Hematopoietic multipotent progenitor cell treated with erythropoietin and hydrocortisone succinate and interleukin-3 and kit ligand, for 15 days (in vitro differentiated cells): Measurements from ENCODE around the gene ARHGEF28.

Source experiments
- DNase-seq: peaks from one replicate; pipeline ENCODE4 v3.0.0-alpha.2; 2015; ENCODE audit warnings: low spot score

ARHGEF28 gene

DNA sequence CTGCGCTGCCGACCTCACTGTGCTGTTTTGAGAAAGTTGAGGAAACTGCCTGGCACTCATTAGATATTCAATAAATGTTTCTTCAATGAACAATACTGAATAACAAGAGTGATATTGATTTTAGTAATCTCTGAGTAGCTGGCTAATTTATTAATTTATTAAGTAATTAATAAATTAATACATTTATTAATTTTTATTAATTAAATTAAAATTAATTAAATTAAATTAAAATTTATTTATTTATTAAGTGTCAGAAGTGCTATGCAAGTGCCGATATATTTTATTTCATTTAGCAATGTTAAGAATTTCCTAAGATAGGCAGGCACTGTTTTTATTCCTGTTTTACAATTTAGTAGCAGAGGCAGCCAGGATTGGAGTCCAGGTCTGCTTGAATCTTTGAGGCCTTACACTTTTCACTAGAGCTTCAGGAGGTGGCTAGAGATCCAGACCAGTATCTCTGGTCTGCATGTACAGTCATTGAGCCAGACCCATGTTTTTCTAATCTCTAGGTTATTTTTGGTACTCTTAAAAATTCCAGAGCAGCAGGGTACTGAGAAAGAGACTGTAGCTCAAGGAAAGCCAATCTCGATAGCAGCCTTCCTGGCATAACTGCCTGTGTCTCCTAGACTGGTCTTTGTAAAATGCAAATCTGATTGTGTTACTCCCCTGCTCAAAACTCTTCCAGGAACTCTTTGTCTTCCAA, 109.2 kb downstream of the ARHGEF28 start:
- DNase-seq = no peak

DNA sequence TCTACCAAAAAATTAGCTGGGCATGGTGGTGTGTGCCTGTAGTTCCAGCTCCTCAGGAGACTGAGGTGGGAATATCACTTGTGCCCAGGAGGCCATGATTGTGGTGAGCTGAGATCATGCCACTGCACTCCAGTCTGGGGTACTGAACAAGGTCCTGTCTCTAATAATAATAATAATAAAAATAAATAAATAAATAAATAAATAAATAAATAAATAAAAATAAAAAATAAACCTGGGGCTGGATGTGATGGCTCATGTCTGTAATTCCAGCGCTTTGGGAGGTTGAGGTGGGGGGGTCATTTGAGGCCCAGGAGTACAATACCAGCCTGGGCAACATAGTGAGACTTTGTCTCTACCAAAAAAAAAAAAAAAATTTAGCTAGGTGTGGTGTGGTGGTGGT, 113.7 kb downstream of the ARHGEF28 start:
- DNase-seq = no peak

DNA sequence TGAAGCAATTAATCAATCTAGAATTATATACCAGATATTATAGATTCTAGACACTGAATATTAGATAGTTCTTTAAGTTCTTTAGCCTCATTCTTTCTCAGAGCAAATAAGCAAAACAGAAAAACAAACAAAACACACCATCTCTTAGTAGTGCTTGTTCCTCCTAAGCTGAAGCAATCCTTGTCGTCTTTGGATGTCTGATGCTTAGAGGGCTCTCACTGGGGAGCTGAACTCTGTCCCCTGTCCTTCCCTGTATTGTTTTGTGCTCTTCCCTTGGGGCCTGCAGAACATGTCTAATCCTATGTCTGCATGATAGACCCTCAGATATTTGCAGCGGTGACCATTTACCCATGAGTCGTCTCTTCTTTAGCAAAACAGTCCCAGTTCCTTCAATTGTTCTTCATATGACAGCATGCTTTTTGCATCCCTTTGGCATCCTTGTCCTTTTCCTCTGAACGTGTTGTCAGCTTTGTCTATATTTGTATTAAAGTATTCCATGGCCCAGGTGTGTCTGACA, 114.3 kb downstream of the ARHGEF28 start:
- DNase-seq = no peak

DNA sequence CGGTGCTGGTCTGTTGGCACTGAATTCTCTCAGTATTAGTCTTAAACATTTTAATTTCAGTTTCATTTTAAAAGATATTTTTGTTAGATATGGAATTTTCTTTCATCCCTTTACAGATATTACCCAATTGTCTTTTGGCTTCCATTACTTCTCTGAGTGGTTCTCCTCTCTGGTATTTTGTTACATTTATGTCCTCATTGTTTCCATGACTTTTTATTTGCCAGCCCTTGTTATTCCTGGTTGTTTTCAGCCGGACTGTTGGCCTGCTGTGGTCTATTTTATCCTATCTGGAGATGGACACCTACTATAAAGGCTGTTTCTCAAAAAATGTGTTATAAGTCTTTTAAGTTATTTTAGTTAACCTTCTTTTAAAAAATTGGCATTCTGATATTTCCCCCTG, 117.2 kb downstream of the ARHGEF28 start:
- no peak for DNase-seq

DNA sequence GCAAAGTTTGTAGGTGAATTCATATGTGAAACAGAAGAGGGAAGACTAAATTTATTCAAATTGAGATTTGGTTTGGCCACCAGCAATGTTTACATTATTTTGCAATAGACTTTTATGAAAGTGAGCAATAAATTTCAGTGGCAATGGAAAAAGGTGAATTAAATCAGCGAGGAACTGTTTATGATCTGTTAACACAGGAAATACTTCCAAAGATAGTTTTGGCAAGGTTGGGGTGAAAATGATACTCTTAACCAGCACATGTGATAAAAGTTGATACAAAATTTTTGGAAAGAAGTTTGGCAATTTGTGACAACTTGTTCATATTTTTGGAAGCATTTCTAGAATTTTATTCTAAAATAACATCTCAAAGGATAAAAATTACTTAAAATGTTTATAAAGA, 119.8 kb downstream of the ARHGEF28 start:
- no peak for DNase-seq

DNA sequence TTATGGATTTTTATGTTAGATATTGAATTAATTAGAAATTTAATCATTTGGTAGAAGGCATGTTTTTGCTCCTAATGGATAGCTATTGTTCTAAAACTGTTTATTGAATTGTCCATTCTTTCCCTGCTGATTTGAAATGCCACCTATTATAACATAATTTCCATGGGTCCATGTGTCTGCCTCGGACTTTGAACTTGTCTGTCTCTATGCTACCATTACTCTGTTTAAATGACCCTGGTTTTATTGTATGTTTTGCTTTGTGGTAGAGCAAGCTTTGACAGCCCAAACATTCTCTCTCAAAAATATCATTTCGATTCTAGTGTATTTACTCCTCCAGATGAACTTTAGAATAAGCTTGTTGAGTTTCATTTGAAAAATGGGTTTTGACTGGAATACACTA, 120.6 kb downstream of the ARHGEF28 start:
- no peak for DNase-seq

DNA sequence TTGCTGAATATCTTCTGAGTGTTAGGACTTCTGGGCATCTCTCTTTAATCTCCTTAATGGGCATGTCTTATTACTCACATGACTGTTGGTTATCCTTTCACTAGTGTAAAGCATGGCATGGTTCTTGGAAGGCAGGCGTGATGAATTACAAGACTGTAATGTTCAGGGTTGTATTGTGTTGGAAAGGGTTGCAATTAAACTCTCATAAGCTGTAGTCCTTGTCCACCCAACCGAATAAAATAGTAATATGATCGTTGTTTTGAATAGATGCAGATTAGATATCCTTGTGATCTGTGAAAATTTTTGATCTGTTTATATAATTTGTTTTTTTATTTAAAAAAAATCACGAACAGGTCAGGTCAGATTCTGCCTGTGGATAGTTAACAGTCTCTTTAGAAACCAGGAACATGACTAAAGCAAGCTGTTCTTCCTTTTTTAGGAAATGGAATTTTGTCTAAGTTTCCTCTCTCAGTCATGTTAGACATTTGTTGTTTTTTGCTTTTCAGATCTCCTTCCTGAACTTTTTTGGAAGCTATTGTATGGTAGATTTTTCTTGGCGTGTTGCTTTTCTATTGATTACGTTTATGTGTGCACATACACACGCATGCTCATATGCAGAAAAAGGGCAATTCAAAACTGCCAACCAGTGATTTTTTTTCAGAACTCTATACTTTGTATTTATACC, 121.8 kb downstream of the ARHGEF28 start:
- DNase-seq = no peak

DNA sequence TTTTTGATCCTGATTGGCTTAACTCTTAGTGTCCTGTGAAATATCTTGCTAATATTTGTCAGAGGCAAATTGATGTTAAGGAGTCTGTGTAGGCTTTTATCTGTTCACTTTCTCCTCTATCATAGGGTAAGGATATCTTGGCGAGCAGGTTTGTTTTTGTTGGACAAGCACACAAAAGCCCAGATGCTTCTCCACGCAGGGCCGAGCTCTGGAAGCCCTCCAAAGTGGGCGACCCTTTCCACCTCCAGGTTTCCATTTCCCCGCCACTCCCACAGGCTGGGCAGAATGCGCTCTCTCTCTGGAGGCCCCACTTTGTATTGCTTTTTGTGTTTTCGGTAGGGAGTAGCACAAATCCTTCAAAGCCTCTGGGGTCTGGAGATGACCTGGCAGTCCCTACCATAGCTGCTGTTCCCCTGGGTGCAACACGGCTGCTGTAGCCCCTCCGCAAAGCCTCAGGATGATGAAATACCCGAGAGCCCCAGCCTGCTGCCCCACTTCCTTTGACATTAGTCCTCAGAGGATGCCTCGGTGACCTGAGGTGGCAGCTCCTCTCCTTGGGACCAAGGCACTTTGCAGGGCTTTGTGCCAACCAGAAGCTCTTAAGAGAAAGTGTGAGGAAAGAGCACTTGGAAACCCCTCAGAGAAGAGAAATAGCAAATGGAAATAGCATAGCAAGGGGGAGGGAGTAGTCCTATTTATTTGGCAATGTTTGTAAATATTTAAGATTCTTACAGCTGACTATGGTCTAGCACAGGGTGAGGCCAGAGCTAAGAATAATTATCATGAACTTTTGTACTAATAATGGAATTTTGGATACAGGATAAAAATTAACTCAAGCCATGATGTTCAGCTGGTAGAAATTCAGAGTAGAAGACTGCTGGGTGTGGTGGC, 122.8 kb downstream of the ARHGEF28 start:
- DNase-seq = no peak

DNA sequence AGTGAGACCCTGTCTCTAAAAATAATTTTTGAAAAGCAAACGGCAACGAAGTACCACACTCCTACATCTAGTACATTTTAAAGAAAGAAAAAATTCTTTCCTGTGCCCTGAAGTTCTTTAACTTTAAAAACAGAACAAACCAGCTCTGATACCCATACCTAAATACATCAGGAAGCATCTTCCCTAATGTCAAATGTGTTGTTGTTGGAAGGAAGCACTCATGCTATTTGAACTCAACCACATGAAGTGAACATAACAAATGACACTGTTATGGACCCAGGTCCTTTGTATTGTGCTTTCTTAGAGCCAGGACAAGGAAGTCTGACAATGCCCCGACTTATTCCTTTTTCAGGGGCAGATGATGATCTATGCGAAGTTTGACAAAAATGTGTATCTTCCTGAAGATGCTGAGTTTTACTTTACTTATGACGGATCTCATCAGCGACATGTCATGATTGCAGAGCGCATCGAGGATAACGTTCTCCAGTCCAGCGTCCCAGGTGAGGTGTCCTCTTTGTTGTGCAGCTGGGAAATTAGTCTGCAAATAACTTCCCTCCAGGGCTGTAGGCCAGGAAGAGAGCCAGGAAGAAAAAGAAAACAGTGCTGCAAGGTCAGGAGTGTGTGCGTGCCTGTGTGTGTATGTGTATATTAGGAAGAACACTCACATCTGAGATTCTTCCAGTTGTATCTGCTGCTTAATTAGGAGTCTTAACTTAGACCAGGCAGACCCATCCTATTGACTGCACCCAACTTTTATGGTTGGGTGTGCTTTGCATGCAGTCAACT, 123.7 kb downstream of the ARHGEF28 start:
- no peak for DNase-seq

DNA sequence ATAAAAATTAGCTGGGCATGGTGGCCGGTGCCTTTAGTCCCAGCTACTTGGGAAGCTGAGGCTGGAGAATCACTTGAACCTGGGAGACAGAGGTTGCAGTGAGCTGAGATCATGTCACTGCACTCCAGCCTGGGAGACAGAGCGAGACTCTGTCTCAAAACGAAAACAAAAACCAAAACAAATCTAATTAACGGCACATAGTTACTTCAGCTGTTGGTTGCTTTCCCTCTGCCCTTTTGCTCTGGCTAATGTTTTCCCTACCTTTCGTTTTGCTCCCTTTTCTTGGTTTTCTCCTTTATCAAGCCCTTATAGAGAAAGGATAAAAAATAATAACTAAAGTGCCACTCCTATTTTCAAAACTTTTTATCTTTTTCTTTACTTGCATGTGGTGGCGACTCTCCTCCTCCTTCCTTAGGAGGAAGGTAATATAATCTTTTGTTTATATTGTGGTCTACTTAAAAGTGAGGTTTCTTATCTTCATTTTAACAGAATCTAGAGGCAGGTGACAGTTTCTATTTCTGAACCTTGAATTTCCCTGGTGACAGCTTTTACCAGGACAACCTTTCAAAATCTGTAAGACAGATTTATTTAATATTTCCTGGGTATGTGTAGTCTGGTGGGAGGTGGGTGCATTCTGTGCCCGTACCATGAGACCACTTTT, 125.4 kb downstream of the ARHGEF28 start:
- DNase-seq = no peak

DNA sequence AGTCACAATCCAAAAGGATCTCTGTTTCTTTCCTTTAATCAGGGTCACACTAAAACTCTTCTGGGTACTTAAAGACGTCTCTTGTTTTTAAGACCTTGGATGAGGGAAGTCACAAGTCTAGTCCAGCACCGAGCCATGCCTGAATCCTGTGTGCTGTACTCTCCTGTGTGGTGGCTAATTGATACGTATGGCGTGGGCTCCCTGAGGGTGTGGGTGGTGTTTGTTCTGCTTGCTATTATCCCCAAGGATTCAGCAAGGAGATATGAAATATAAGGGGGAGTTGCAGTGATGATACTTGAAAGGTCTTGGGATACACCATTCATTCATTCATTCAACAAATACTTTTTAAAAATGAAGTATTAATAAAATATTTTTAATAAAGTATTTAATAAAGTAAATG, 128.3 kb downstream of the ARHGEF28 start:
- no peak for DNase-seq

DNA sequence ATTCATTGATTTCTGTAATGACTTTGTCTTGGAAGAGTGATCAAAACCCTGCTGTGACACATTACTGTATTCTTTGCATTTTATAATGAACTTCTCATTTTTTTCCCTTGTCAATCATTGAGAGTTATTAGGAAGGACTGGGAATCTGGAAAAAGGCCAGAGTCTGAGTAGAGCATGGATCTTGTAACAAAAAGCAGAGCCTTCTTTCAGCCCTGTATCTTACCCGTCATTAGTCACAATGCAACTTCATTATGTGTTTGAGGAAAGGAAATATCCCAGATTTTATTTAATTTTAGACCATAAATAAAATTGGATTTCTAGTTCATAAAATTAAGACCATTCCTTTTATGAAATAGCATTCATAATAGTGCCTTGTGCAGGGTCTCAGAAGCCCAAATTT, 131.4 kb downstream of the ARHGEF28 start:
- no peak for DNase-seq

DNA sequence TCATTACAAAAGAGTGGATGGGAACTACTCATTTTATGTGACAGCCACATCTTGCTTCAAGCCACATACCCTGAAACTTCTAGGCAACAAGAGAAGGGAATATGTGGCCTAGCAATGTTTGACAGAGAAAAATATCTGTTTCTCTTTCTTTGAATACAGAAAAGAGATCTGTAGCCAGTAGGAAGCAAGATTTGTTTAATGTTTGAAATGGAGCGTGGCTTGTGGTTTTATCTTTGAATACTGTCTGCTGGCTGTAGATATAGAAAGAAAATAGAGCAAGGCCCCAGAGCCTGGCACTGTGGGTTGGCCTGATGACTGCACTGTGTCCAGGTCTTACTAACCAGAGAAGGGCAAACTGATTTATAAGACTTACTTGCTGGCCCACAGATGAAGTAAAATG, 133.8 kb downstream of the ARHGEF28 start:
- DNase-seq = no peak

DNA sequence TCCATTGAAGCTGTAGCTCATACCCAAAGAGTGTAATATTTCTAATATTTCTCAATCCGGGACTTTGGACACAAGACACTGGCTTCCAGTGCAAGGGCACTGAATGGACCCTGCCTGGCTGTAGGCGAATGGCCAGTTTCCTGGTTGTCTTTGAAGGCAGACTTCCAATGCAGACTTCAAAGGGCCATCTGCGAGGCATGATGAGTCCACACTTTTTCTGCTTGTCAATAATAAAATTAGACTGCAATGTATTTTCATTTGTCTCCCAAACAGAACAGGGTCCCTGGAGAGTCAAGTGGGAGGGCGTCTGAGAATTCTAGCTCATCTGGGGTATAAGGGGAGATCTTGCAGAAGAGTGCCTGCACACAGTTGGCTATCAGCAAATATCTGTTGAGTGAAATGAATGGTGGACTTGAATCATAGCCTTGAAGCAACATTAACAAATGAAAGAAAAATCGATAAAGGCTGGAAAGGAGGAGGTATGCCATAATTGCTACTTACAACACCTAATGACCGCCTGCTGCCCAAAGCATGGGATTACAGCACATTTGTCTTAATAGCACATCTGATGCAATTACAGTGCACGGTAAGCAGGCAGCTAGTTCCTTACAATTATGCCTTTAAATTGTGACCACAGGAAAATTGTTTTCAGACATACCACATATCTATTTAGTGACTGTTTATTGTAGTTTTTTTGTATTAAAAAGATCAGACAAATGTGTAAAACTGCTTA, 137.5 kb downstream of the ARHGEF28 start:
- no peak for DNase-seq

DNA sequence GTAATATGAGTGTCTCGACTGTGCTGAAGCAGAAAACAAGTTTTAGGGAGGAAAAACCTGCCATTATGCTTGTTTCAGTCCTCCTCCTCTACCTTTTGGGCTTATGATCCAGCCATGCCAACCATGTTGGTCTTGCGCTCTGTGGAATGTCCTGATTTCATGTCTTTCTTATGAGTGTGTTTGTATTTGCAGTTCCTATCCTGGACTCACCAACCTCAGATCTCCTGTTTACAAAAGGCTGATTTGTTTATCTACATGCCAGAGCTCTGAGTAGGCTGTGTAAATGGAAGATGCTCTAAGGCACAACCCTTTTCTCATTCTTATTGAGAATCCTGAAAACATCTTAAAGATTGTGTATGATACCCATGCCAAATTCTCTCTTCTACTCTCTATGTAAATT, 138.6 kb downstream of the ARHGEF28 start:
- DNase-seq = no peak

DNA sequence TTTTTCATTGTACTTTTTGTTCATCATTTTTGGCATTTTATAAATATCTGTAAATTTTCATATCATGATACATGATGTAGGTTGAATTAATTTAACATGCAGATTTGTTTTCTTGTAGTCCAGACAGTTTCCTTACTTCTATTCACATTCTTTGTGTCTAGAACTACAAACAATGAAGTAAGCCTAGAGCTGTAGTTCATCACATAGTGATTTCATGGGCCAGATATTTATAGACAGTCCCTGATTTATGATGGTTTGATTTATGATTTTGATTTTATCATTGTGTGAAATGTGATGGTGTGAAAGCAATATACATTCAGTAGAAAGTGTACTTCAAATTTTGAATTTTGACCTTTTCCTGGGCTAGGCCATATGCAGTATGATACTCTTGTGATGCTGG, 139.0 kb downstream of the ARHGEF28 start:
- no peak for DNase-seq

DNA sequence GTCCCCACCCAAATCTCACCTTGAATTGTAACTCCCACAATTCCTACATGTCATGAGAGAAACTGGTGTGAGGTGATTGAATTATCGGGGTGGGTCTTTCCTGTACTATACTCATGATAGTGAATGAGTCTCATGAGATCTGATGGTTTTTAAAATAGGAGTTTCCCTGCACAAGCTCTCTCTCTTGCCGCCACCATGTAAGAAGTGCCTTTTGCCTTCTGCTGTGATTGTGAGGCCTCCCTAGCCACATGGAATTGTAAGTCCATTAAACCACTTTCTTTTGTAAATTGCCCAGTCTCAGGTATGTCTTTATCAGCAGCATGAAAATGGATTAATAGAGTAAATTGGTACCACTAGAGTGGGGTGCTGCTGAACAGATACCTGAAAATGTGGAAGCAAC, 140.9 kb downstream of the ARHGEF28 start:
- no peak for DNase-seq

DNA sequence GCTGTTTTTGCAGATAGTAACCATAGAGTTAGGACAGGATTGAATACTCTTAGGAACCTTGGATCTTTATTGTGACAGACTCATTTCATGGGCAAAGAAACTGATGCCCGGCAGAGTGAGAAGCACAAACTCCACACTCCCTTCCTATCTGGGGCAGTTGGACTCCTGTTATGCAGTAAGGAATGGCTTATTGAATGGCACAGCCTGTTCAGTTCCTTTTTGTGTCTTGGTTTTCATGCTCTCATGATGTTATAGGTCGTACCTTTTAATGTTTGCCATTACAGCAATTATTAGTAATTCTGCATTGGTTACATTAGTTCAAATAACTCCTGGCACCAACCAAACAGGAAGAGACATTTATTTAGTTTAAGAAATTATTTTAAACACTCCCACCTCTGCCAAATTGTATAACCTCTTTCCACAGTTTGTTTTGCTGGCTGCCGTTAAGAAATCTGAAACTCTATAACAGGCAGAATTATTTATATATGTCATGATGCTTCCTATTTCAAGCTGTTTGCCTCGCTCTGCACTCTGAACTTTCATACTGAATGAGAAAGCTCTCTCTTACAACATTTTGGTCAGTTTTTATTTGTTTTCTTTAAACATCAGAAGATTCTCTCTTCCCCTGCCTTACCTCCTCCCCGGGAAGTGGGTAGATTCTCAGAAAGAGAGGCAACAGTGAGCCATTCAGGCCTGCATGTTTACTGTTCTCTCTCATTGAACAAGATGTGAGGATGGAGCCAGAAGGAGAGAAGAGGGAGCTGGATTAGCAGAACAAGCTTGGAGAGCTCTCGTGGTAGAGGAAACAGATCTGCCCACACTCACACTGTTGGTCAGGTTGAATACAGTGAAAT, 144.4 kb downstream of the ARHGEF28 start:
- DNase-seq = no peak

DNA sequence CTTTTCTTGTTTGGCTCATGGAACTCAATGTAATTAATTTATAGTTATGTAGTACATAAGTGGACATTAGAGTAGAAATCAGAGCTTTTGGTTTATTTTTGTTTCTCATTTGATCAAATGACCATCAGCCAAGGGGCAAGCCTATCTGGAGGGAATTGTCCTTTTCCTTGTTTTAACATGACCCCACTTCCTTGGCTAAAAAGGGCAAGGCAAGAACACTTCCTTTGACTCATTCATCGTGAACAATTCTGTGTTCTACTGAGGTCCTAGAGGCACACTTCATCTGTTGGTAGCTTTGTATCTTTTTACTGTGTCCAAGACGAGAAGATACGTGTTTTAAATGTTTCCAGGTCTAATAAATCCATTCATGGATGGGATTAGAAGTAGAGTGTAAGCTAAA, 148.9 kb downstream of the ARHGEF28 start:
- no peak for DNase-seq

DNA sequence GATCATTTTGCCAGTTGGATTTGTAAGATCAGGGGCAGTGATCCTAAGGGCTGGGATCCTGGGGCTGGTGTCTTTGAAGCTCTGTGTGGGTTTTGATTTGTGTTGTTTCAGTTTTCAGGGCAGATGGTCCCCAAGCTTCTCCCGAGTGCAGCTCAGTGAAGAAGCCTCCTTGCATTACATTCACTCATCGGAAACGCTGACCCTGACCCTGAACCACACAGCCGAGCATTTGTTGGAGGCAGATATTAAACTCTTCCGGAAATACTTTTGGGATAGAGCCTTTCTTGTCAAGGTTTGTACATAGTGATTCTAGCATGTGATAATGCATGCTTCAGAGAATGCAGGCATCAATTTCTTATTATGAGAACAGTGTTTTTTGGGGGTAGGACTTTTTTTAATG, 150.4 kb downstream of the ARHGEF28 start:
- DNase-seq = no peak
